Measurements from ENCODE around the gene SMAD1.

Gene SMAD1

GRCh38 chr4:145486603-145487002 is 5.0 kb downstream of the SMAD1 start:
- in situ Hi-C loops (cut with HindIII; ENCODE audit: low pct_ligation_motif_present, low pct_unique_long_range_greater_than_20kb, low sequenced_read_pairs): no loop called here
- DNase-seq: no peak

- DNase-seq: no peak
- in situ Hi-C loops (cut with HindIII; ENCODE audit: low pct_ligation_motif_present, low pct_unique_long_range_greater_than_20kb, low sequenced_read_pairs): no loop called here
Measured at GRCh38 chr4:145487631-145488030, 6.0 kb downstream of the SMAD1 start.

- in situ Hi-C loops (cut with HindIII; ENCODE audit: low pct_ligation_motif_present, low pct_unique_long_range_greater_than_20kb, low sequenced_read_pairs): no loop called here
Measured at GRCh38 chr4:145488310-145488709, 6.7 kb downstream of the SMAD1 start.

GRCh38 chr4:145489556-145489955 is 7.9 kb downstream of the SMAD1 start:
- in situ Hi-C loops (cut with HindIII; ENCODE audit: low pct_ligation_motif_present, low pct_unique_long_range_greater_than_20kb, low sequenced_read_pairs): no loop called here
- no peak for DNase-seq

More at GRCh38 chr4:145488310-145488709, 6.7 kb downstream of the SMAD1 start:
- DNase-seq: no peak

GRCh38 chr4:145490361-145490760 is 8.7 kb downstream of the SMAD1 start:
- in situ Hi-C loops (cut with HindIII; ENCODE audit: low pct_ligation_motif_present, low pct_unique_long_range_greater_than_20kb, low sequenced_read_pairs): no loop called here
- DNase-seq: no peak

GRCh38 chr4:145490796-145491195 is 9.1 kb downstream of the SMAD1 start:
- in situ Hi-C loops (cut with HindIII; ENCODE audit: low pct_ligation_motif_present, low pct_unique_long_range_greater_than_20kb, low sequenced_read_pairs): no loop called here
- DNase-seq: no peak

- in situ Hi-C loops (cut with HindIII; ENCODE audit: low pct_ligation_motif_present, low pct_unique_long_range_greater_than_20kb, low sequenced_read_pairs): no loop called here
- no peak for DNase-seq
Measured at GRCh38 chr4:145492376-145492775, 10.7 kb downstream of the SMAD1 start.

GRCh38 chr4:145493166-145493565 is 11.5 kb downstream of the SMAD1 start:
- DNase-seq: no peak
- in situ Hi-C loops (cut with HindIII; ENCODE audit: low pct_ligation_motif_present, low pct_unique_long_range_greater_than_20kb, low sequenced_read_pairs): no loop called here

GRCh38 chr4:145494666-145495270 is 13.1 kb downstream of the SMAD1 start:
- DNase-seq: no peak
- in situ Hi-C loops (cut with HindIII; ENCODE audit: low pct_ligation_motif_present, low pct_unique_long_range_greater_than_20kb, low sequenced_read_pairs): no loop called here

- in situ Hi-C loops (cut with HindIII; ENCODE audit: low pct_ligation_motif_present, low pct_unique_long_range_greater_than_20kb, low sequenced_read_pairs): no loop called here
Measured at GRCh38 chr4:145496292-145496691, 14.6 kb downstream of the SMAD1 start.

GRCh38 chr4:145497199-145498149 is 15.8 kb downstream of the SMAD1 start:
- no peak for DNase-seq
- in situ Hi-C loops (cut with HindIII; ENCODE audit: low pct_ligation_motif_present, low pct_unique_long_range_greater_than_20kb, low sequenced_read_pairs): no loop called here

More at GRCh38 chr4:145496292-145496691, 14.6 kb downstream of the SMAD1 start:
- DNase-seq: no peak

- no peak for DNase-seq
- in situ Hi-C loops (cut with HindIII; ENCODE audit: low pct_ligation_motif_present, low pct_unique_long_range_greater_than_20kb, low sequenced_read_pairs): no loop called here
Measured at GRCh38 chr4:145498430-145498829, 16.8 kb downstream of the SMAD1 start.

- in situ Hi-C loops (cut with HindIII; ENCODE audit: low pct_ligation_motif_present, low pct_unique_long_range_greater_than_20kb, low sequenced_read_pairs): no loop called here
- DNase-seq: no peak
Measured at GRCh38 chr4:145501051-145501660, 19.5 kb downstream of the SMAD1 start.

- no peak for DNase-seq
- in situ Hi-C loops (cut with HindIII; ENCODE audit: low pct_ligation_motif_present, low pct_unique_long_range_greater_than_20kb, low sequenced_read_pairs): no loop called here
Measured at GRCh38 chr4:145502809-145503208, 21.2 kb downstream of the SMAD1 start.

GRCh38 chr4:145503486-145504072 is 21.9 kb downstream of the SMAD1 start:
- DNase-seq: no peak
- in situ Hi-C loops (cut with HindIII; ENCODE audit: low pct_ligation_motif_present, low pct_unique_long_range_greater_than_20kb, low sequenced_read_pairs): no loop called here

- in situ Hi-C loops (cut with HindIII; ENCODE audit: low pct_ligation_motif_present, low pct_unique_long_range_greater_than_20kb, low sequenced_read_pairs): no loop called here
- DNase-seq: no peak
Measured at GRCh38 chr4:145505995-145506394, 24.3 kb downstream of the SMAD1 start.

GRCh38 chr4:145507636-145508035 is 26.0 kb downstream of the SMAD1 start:
- DNase-seq: no peak
- in situ Hi-C loops (cut with HindIII; ENCODE audit: low pct_ligation_motif_present, low pct_unique_long_range_greater_than_20kb, low sequenced_read_pairs): no loop called here

GRCh38 chr4:145511913-145512522 is 30.4 kb downstream of the SMAD1 start:
- in situ Hi-C loops (cut with HindIII; ENCODE audit: low pct_ligation_motif_present, low pct_unique_long_range_greater_than_20kb, low sequenced_read_pairs): no loop called here
- peak; percentile 33 for DNase-seq
